Activated CD8-positive, alpha-beta memory T cell treated with anti-CD3 and anti-CD28 coated beads for 24 hours (primary cell): ENCODE results near the gene ARID1B.

ENCODE experiments used
- DNase-seq: peaks from one replicate; pipeline ENCODE4 v3.0.0-alpha.2; 2020

The ARID1B gene

DNA sequence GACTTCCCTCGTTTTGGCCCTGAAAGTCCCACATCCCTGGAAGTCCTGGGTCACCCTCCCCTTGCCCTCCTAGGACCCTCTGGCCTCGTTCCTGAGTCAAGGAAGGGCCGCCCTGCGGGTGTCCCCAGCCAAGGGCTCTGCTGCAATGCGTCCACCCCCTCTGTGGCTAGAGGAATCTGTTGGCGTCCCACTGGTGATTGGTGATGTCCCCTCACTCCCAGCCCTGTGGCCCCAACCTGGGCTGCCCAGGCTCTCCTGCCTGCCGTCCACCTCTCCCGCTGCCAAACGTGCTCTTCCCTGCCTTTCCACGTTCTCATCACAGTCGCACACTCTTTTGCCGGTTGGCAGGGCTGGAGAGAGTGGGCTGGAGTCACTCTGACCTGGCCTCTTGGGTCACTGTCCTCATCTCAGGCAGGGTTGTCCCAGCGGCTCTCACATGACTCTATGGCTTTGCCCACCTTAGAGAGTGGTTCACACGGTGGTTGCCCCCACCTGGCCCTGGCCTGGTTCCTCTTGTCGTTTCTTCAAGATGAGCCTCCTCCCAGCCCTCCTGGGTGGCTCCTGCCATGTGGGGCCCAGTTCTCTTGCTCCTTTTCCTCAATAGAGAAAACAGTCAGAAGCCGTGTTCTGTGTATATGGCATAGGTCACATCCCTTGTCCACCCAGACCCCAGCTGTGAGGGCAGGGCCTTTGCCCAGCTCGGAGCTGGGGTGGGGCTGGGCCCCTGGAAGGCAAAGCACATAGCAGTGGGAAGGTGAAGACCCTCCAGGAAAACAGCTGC is 445.2 kb downstream of the ARID1B start:
- DNase-seq, result peak; percentile 58

DNA sequence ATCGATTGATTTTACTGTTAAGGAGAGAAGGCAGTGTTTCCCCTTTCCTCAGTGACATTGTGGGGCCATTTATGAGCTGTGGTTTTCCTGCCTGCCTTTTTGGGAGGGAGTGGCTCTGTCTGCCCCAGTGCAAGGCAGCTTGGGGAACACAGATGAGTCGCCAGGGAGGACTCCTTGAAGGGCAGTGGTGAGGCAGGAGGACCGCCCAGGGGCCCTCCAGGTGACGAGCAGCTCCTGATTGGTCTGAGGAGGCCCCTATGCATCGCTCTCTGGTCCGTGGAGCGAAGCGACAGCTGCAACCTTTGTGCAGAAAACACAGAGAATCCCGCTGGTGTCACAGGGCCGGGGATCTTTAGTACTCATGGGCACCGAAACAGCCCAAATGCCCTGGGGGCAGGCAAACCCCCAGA is 445.8 kb downstream of the ARID1B start:
- no peak for DNase-seq

DNA sequence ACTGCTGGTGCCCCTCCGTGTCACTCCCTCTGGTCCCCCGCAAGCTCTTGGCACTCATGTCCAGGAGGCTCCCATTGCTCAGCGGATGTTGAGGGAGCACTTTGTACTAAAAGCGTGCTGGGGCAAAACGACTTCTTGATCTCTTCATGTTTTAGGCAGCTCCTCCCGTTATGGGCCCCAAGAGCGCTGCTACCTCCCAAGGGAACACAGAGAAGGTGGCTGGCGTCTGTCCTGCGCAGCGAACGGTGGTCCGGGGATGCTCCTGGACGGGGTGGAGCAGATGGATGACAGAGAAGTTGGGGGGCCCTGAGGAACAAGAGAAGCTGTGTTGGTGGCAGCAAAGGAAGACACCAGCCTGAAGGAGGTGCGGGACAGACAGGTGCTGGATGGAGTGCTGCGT is 446.3 kb downstream of the ARID1B start:
- no peak for DNase-seq

DNA sequence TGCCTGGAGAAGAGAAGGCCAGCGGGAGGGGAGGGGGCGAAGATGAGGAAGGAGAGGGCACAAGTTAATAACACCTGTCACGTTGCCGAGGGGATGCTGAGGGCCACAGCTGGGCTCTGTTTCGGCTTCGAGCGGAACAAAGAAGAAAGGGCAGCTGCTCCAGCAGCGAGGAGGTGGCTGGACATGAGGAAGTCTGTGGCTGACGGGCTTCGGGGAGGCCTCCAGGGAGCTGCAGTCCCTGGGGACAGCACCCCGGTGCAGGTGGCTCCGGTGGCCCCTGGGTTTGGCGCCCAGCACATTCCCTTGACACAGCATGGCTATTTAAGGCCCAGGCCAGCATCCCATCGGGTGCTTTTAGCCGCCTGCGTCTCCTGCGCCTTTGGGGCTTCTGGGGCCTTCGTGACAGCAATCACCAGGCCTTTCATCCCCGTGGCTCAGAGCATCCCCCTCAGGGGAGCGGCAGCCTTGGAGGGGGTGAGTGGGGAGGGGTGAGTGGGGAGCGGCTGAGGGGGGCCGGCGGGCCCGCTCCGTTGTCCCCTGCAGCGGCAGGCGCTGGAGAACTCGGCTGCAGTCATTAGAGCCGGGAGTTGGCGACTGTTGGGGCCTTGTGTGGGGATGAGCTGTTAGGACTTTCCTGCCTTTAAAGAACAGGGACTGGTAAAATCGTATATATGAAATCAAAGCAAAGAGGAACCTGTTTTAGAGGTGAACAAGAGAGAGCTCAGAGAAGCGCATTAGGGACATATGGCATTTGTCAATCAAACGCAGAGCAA is 447.2 kb downstream of the ARID1B start:
- DNase-seq, result no peak

DNA sequence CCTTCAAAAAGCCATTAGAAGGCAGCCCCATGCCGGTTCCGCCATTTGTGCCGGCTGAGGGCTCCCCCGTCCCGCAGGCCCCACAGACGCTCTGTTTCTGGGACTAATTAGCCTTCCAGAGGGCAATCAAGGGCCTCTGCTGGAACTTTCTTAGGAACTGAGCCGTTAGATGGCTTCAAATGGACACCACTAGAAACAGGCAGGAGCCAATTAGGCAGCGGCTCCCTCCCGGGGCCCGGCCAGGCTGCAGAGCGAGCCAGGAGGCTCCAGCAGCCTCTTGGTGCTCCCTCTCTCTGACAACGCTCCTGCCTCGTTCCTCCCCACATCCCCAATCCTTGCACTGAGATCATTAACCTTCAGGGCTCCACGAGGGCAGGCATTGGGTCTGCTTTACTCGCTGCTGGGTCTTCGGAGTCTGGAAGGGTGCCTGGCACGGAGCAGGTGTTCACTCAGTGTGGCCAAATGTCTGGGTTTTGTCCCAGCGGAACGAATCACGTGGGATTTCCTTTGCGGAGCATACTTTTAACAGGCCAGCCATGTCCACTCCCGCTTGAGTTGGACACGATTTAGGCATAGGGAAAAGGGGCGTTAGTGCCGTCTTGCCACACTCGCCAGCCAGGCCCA is 447.9 kb downstream of the ARID1B start:
- DNase-seq, result no peak

DNA sequence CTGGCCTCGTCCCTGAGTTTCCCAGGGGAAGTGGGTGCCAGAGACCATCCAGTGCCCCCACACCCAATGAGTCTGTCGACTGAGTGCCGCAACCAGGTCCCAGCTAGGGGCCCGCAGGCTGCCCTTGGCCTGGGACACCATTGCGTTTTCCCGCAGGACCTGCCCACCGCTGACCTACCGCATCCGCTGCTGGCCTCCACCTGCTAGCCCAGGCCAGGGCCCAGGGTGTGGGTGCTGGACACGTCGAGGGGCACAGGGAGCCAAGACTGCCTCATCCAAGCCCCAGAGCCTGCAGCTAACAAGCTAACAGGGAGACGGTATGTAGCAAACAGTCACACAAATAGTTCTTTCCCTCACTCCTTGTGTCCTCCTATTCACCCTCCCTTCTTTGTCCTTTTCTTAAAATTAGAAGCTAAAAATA is 448.4 kb downstream of the ARID1B start:
- DNase-seq, result no peak

DNA sequence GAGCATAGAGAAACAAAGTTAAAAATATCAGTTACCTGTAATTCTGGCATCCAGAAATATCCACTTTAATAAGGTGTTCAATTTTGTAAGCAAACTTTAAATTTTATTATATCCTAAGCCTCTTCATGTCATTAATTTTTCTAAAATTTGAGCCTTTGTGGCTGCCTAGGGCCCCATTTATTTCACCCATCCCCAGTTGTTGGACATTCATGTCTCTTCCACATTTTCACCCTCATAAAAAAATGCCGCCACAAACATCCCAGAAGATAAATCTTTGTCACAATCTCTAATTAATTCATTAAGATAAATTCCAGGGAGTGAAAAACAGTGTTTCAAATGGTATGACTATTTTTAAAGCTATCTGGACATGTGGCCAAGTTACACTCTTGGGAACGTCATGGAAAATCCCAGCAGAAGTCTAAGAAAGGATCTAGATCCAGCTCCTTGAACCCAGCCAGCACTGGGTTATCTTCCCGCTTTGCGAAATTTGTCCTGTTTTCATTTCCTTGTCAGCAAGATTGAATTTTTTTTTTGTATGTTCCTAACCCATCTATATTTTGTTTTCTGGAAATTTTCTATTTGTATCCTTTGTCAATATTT is 448.9 kb downstream of the ARID1B start:
- no peak for DNase-seq

DNA sequence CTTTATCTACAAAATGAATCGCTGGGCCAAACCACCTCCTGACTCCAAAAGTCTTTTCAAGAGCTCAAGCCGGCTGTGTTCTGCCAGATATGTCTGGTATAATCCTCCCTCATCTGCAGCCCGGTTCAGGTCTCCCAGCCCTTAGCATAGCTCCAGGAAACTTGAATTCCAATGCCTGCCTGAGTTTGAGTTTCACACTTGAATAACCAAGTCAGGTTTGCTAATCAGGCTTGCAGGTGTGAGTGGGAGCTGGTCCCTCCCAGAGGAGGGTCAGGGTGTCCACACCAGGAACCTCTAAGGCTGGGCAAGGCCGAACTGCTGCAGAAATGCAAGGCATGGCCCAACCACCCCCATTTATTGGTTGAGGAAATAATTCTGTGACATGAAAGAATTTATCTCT is 449.6 kb downstream of the ARID1B start:
- DNase-seq, result peak; percentile 49

DNA sequence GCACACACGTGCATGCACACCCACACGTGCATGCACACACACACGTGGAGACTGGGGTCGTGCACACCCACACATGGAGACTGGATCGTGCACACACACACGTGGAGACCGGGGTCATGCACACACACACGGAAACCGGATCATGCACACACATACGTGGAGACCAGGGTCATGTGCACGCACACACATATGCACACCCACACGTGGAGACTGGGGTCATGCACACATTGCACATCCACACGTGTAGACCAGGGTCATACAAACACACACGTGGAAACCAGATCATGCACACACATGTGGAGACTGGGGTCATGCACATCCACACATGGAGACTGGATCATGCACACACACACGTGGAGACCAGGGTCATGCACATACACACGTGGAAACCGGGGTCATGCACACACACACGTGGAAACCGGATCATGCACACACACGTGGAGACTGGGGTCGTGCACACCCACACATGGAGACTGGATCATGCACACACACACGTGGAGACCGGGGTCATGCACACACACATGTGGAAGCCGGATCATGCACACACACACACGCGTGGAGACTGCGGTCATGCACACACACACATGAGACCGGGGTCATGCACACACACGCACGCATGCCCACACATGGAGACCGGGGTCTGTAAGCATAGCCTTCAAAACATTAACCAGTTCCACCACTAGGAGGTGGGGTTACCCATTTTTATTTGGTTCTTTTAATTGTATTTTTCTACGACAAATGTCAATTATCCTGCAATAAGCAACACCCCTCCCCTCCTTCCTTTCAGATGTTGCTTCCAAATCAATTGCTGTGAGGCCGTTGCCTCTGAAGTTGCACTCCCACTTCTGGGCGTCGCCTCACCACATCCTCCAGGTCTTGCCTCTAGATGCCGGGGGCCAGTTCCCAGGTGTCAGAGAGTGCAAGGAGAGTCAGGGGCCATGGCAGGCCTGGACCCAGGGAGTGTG is 450.3 kb downstream of the ARID1B start:
- no peak for DNase-seq

DNA sequence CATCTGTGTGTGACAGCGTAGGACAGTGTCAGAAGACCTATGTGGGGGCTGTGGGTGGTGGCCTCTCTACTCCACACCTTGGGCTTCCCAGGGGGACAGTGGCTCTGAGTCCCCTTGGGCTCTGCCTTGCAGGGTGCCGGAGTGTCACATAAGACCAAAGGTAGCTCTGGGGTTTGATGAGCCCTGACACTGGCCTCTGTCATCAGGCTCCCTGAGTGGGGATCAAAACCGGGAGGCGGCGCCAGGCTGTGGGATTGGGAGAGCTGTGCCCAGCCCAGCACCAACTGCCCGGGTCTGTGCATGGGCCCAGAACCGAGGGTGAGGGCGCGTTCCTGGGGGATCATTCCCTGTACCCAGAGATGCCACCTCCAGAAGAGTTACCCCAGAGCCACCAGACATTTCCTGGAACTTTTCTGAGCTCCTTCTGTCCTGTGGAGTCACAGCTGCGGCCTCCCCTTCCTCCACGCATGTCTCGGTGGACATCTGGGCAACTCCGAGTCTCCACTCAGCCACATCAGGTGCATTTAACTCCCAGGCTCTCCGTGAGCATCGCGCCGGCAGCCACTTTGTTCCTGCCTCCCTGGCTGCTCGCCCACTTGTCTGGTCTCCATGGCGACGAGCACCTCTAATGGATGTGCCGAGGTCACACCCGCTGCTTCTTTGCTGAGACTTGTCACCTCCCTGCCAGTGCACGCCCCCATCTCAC is 451.4 kb downstream of the ARID1B start:
- no peak for DNase-seq

DNA sequence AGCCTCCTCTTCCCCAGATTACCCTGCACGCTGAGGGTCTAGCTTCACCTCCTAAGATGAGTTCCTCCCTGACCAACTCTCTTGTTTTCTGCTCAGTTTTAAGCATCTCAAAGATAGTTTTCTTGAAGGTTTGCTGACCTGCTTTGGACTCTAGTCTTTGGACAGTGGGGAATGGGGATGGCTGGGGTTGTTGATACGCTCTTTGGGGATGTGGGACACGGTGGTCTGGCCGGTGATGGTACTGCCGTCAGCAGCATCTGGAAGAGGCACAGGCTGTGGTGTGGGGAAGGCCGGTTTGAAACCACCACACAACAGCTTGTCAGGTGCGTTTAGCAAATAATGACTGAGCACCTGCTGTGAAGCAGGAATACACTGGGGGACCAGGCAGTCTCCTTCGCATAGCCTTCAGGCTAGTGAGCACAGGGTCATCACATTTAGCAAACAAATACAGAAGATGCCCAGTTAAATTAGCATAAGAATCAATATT is 452.0 kb downstream of the ARID1B start:
- DNase-seq, result no peak

DNA sequence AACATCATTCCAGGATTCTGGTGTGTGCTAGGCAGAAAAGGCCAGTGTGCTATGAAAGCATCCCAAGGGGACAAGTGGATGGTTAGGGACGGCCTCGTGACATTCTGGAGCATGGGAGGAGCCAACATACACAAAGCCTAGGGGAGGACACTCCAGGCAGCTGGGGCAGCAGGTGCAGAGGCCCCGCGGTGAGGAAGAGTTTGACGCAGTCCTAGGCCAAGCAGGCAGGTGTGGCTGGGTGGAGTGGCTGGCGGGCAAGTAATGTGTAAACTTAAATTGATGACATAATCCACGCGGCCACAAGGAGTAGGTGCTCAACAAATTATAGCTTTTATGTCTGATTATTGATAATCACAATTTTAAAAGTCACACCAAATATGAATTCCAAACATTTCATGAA is 452.5 kb downstream of the ARID1B start:
- DNase-seq, result no peak

DNA sequence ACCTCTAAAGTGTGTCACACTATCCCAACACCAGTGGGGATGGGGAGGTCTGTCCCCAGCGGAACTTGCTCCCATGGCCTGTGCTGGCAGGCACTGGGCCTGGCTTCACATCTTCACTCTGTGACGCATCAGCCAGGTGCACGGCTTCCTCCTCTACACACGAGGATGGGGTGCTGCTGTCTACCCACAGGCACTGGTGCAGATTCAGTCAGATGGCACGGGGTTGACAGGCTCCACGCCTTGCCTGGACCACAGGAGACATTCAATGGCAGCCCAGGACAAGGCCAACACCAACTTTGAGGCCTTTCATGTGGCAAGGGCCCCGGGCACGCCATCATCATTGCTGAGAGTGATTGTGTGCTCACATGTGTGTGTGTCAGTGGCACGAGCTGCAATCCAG is 453.7 kb downstream of the ARID1B start:
- no peak for DNase-seq

DNA sequence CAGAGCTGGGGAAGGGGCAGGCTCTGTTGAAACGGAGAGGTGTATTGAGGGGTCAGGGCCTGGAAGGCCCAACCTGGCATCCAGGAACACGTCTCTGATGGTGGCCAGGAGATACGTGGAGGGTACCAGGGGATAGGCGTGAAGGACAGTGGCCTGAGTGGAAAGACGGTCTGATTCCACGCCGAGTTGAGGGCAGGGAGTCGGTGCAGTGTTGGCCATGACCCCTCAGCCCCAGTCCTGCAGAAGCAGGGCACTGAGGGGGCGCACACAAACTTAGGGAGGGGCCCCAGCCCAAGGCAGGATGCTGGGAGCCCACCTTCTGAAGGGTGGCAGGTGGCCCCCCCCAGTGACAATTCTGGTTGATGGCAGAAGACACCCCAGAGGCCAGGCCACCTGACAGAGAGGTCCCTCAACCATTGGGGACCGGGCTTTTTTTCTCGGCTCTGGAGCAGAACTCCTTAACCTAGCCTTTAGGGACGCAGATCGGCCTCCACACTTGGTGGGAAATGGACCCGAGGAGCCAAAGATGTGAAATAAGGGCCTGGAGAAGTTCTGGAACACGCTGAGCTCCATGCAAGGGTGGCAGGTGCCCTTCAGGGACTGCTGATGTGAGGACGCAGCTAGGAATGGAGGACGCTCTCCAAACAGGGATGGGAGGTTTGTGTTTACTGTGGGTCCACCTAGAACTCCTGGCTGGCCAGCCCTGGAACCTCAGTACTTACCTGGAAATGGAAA is 455.1 kb downstream of the ARID1B start:
- no peak for DNase-seq

DNA sequence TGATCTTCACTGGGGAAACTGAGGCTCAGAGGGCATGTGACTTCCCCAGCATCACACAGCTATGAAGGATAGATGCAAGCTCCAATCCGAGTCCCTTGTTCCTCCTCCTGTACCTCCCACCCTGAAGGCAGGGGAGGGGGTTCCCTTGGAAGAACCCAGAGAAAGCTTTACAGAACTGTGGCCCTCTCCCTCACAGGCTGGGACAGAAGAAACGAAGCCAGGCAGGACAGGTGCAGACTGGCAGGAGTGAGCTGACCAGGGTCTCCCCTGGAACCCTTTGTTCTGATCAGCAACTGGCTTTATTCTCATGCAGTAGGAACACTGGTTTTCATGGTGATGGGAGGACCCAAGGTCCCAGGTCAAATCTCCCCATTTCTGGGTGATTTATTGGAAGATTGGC is 456.0 kb downstream of the ARID1B start:
- no peak for DNase-seq

DNA sequence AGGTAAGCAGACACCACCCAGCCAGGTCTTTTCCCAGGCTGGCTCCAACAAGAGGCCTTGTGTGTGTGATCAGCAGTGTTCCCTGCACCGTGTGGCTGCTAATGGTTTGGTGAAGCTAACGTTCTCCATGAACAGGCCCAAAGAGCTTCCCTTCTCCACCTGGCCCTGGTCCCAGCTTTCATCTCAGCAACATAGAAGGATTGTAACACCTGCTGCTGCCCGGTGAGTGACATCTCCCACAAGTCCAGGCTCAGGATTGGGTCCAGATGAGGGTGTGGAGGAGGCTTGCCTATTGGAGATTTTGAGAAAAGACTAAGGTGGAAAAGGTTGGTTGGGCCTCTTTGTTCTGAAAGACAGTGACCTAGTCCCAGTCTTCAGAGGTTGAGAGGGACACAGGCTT is 456.5 kb downstream of the ARID1B start:
- no peak for DNase-seq

DNA sequence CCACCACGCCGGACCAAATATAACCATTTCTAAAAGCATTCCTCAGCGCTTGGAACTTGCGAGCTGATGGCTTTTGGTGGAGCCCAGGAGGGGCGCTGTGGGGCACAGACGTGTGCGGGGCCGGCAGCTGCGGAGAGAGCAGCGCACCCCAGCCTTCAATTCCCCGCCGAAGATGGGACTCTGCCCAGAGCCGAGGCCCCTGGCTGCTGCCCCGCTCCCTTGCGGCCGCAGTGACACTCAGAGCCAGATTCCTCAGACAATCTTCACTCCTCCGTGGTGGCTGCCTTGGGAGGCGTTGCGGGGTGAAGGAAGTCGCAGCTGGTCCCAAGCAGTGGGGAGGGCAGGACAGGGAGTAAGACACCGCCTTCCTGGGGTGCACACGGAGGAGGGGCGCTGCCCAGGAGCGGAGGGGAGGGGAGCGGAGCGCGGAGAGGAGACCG is 458.4 kb downstream of the ARID1B start:
- peak; percentile 80 for DNase-seq

DNA sequence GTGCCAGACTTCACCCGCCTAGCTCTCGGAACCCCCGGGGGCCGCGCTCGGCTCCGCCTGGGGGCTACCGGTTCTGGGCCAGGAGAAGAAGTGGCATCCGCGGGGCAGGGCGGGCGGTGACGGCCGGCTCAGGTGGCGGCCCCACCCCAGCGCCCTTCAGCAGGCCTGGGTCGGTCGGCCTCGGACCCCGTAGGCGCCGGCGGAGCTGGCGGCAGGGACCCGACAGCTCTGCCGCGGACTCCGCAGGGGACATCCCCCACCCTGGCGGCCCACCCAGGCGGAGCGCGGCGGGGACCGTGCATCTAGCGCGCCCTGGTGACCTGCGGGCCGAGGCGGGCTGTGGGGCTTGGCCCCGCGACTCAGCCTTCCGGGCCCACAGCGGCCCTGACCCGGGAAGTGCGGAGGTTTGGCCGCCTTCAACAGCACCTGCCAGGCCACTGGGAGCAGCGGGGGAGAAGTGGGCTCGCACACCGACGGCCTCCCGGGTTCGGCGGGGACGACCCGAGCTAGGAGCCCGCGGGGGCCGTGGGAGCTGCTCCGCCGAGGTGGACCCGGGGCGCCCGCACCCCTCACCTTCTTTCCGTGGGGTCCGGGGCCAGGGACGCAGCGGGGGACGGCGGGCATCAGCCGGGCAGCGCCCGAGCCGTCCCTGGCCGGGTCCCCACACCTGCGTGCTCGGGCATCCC is 459.0 kb downstream of the ARID1B start:
- DNase-seq, result peak; percentile 72

DNA sequence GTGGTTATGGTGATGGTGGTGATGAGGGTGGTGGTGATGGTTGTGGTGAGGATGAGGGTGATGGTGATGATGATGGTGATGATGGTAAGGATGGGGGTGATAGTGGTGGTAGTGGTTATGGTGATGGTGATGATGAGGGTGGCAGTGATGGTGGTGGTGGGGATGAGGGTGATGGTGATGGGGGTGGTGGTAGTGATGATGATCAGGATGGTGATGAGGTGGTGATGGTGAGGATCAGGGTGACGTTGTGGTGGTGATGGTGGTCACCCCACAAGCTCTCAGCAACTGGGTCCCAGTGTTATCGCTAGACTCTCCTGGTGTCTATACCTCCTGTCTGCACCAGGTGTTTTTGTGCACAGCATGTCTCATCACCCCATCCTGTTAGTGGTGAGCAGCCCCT is 461.2 kb downstream of the ARID1B start:
- DNase-seq, result no peak

DNA sequence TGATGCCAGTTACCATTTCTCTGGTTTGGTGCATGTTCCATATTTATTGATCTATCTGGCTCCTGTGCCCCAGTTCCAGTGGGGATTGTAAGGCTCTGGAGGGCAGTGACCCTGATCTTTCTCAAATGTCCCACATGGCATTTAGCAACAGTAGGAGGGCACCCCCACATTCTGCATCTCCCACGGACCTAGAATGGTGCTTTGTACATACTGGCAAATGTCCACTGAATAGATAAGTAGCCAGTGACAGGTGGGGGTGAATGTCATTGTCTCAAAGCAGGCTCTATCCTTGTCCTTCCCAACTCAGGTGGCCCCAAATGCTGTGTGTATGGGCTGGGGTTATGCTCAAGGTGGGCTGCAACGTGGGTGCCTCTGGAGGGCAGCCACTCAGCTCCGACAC is 462.0 kb downstream of the ARID1B start:
- DNase-seq, result no peak
